Right lobe of liver (tissue), 4 donors: ENCODE data around the gene TRIO.

Experiments used
- POLR2A ChIP-seq: fragments of 450-650 bp; IDR thresholded peaks from one replicate; pipeline ENCODE4 v1.6.1; 2017; ENCODE audit warnings: antibody characterized with exemption, mild to moderate bottlenecking
- TF ChIP-seq, protein P1 (sequence below), 4 donors: fragments of 200-600 bp in 3 of 4; fragments of 450-650 bp in 1 of 4; IDR thresholded peaks; one replicate each; pipeline versions ENCODE4 v1.5.1 to v1.8.0; 2016 to 2022; ENCODE audit warnings: antibody characterized with exemption in 4 of 4, mild to moderate bottlenecking in 2 of 4
- donor health status: DM: no; HTN: no; CAD: no.
- donor health status: DM: no; HTN: no; CAD: no.
- donor health status: DM: no; HTN: yes; CAD: no.

DNA sequence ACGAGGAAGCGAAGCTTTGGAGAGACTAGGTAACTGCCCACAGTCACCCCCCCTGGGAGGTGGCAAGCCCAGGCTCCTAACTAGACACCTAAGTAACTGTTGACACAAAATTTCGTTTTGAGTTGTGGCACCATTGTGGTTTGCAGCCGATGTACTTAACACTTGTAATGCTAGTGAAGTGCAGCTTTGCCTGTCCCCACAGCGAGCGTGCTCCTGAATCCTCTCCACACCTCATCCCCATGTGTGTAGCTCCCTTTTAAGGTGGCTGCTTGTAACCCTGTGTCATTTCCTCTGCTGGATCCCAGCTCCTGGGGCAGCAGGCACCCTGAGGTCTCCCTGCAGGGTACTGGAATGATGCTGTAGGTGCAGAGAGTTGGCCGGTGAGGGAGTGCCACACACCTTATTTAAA is 114.9 kb downstream of the TRIO start:
- TF ChIP-seq, protein P1, sequence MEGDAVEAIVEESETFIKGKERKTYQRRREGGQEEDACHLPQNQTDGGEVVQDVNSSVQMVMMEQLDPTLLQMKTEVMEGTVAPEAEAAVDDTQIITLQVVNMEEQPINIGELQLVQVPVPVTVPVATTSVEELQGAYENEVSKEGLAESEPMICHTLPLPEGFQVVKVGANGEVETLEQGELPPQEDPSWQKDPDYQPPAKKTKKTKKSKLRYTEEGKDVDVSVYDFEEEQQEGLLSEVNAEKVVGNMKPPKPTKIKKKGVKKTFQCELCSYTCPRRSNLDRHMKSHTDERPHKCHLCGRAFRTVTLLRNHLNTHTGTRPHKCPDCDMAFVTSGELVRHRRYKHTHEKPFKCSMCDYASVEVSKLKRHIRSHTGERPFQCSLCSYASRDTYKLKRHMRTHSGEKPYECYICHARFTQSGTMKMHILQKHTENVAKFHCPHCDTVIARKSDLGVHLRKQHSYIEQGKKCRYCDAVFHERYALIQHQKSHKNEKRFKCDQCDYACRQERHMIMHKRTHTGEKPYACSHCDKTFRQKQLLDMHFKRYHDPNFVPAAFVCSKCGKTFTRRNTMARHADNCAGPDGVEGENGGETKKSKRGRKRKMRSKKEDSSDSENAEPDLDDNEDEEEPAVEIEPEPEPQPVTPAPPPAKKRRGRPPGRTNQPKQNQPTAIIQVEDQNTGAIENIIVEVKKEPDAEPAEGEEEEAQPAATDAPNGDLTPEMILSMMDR (IDR thresholded peaks at IDR 0.05), result no peak
- TF ChIP-seq POLR2A, result no peak
